Kidney (tissue), 22 donors: ENCODE data around the gene TEX29. TPM values are rescaled to one million over a fixed set of nuclear protein-coding genes. Genes with fewer than 3 reads are reported as not detected.

Experiments used
- DNase-seq, 5 donors: peaks; one replicate each; pipeline ENCODE4 v3.0.0-alpha.2; 2013 to 2020
- FAIRE-seq: peaks from 2 replicates; lab custom pipeline; 2012; peaks lifted over from hg19 to GRCh38; lab: Jason Lieb, UNC
- H3K27ac ChIP-seq, 2 donors: one replicate each; pipeline ENCODE4 v1.7.0; 2013; ENCODE audit warnings: low read depth in 2 of 2, low read length in 2 of 2, inconsistent platforms in 1 of 2
- H3K27me3 ChIP-seq: one replicate; pipeline ENCODE4 v1.7.1; 2013; ENCODE audit warnings: low read length, inconsistent platforms; ENCODE audit not compliant: control insufficient read depth, insufficient read depth
- H3K36me3 ChIP-seq, 3 donors: one replicate each; pipeline versions ENCODE4 v1.7.0 to v1.7.1; 2013; ENCODE audit warnings: low read length in 3 of 3, control low read depth in 1 of 3, inconsistent platforms in 1 of 3; ENCODE audit not compliant: insufficient read depth in 3 of 3, control insufficient read depth in 2 of 3
- H3K4me1 ChIP-seq, 3 donors: one replicate each; pipeline versions ENCODE4 v1.7.0 to v1.7.1; 2013; ENCODE audit warnings: low read length in 3 of 3, inconsistent platforms in 1 of 3, low read depth in 1 of 3; ENCODE audit not compliant: control insufficient read depth in 2 of 3, insufficient read depth in 2 of 3
- H3K4me3 ChIP-seq, 3 donors: one replicate each; pipeline versions ENCODE4 v1.7.0 to v1.8.1; 2013; ENCODE audit warnings: low read length in 3 of 3, control low read depth in 1 of 3, inconsistent platforms in 1 of 3
- H3K9ac ChIP-seq, 3 donors: one replicate each; pipeline versions ENCODE4 v1.7.0 to v1.7.1; 2013; ENCODE audit warnings: low read length in 3 of 3, control low read depth in 1 of 3, inconsistent platforms in 1 of 3
- H3K9me3 ChIP-seq, 3 donors: one replicate each; pipeline versions ENCODE4 v1.7.0 to v1.7.1; 2013; ENCODE audit warnings: low read length in 3 of 3, control low read depth in 1 of 3, inconsistent platforms in 1 of 3; ENCODE audit not compliant: control insufficient read depth in 2 of 3, insufficient read depth in 1 of 3
- intact Hi-C: fragments of 100-400 bp; cut with DNase I; formaldehyde crosslinking; loops from one replicate; pipeline ENCODE4 v1.11.1; 2022
- long read RNA-seq, 10 donors: library from polyadenylated mRNA in 1 of 10; unstranded in 1 of 10; transcript quantifications; one replicate each; pipeline ENCODE4 v2.0.0 and lab custom pipeline, GENCODE V29; 2021 to 2026
- polyA plus RNA-seq: library from polyadenylated mRNA; stranded (reverse); fragments of 350-450 nt; fragmentation: Illumina TruSeq; extraction: RNeasy Lipid Tissue Mini Kit (QIAGEN cat#74804); gene quantifications from one replicate; pipeline ENCODE4 v1.2.3, GENCODE V29; 2014; ENCODE audit warnings: low read depth, low replicate concordance; ENCODE audit not compliant: insufficient read depth
- total RNA-seq: library from RNA; stranded (reverse); fragmentation: NEBNext Ultra II Directional; extraction: Animal tissue kit (Norgen Biotek cat#: 25700); gene quantifications from one replicate; pipeline ENCODE4 v1.2.1, GENCODE V29; 2021
- TF ChIP-seq, protein P1 (sequence below): IDR thresholded peaks from 3 replicates; pipeline ENCODE4 v1.5.1; 2012; ENCODE audit warnings: mild to moderate bottlenecking, moderate library complexity, borderline replicate concordance; ENCODE audit not compliant: insufficient read depth; ENCODE audit errors: extremely low read depth
- donor health status: control.
- donor health status: control.
- donor health status: control.
- donor health status: control.
- donor health status: control.
- donor health status: DM: yes; HTN: yes; CAD: no.
- donor health status: Normal renal cell carcinoma (clear cell type).

TEX29 gene
- total RNA-seq (not detected), polyA plus RNA-seq (not detected)
- long read RNA-seq, donor 1: 0 reads
- long read RNA-seq, donor 2: 0 reads
- long read RNA-seq, donor 3: 0 reads
- long read RNA-seq, donor 4: 0 reads
- long read RNA-seq, donor 5: 0 reads
- long read RNA-seq, donor 6: 0 reads
- long read RNA-seq, donor 7, partial matches to known transcripts: 0 of 1 reads
- long read RNA-seq, donor 7, other reads (novel, unspliced or antisense): 1 of 1 reads
- long read RNA-seq, donor 8: 0 reads
- long read RNA-seq, donor 9: 0 reads
- long read RNA-seq, donor 10: 0 reads

DNA sequence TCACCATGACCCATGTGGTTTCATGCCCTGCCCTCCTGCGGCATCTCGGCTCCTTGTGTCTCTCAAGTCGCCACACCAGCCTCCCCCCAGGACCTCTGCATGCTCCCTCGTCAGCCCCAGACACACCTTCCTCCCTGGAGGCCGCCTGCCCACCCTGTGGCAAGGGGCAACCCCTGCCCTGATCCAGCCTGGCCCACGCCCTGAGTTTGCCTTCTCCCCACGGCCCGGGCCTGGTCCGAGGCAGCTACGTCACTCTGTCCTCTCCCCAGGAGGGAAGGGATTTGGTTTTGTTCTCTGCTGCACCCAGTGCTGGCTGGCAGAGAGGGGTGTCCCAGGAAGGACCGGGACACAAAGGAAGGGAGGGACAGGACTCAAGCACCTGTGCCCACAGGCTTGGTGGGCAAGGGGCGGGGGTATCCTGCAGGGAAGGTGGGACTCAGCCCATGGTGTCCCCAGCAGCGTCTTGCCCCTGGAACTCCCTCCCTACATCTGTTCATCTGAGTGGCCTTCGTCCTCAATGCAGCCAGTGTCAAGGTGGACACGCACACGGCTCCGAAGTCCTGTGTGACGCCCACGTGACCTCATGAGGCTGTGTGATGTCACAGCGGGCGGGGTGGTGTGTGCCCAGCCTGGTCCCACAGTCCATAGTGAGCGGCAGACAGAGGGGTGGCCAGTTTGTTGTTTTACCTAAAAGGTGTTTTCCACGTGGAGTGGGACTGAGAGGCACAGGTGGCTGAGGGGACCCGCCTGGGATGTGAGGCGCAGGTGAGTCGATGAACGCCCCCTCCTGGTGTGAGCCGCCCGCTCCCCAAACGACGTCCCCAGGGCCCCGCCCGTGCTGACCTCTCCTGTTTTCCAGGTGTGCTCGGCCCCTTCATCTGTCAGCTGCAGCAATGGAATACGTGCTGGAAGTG, at the start of gene TEX29:
TSS of gene TEX29 (plus strand) at position 645 of the 914 bp plus-strand sequence. CDS start at position 894, 249 bp downstream.
- Histone ChIP-seq H3K27ac (no peak within 1 kb of the TSS), H3K4me3 (no peak within 1 kb of the TSS), H3K27me3 (no peaks in the 10 kb centered on the region), H3K36me3 (no peaks in the 10 kb centered on the region), H3K9ac (no peak within 1 kb of the TSS), H3K9me3 (no peaks in the 10 kb centered on the region), H3K4me1 (no peaks in the 10 kb centered on the region)
- DNase-seq: peak in 1 of 5 donors; percentile 74
- TF ChIP-seq, protein P1, sequence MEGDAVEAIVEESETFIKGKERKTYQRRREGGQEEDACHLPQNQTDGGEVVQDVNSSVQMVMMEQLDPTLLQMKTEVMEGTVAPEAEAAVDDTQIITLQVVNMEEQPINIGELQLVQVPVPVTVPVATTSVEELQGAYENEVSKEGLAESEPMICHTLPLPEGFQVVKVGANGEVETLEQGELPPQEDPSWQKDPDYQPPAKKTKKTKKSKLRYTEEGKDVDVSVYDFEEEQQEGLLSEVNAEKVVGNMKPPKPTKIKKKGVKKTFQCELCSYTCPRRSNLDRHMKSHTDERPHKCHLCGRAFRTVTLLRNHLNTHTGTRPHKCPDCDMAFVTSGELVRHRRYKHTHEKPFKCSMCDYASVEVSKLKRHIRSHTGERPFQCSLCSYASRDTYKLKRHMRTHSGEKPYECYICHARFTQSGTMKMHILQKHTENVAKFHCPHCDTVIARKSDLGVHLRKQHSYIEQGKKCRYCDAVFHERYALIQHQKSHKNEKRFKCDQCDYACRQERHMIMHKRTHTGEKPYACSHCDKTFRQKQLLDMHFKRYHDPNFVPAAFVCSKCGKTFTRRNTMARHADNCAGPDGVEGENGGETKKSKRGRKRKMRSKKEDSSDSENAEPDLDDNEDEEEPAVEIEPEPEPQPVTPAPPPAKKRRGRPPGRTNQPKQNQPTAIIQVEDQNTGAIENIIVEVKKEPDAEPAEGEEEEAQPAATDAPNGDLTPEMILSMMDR: no peak
- FAIRE-seq: no peak
- intact Hi-C loops: no loop called here

DNA sequence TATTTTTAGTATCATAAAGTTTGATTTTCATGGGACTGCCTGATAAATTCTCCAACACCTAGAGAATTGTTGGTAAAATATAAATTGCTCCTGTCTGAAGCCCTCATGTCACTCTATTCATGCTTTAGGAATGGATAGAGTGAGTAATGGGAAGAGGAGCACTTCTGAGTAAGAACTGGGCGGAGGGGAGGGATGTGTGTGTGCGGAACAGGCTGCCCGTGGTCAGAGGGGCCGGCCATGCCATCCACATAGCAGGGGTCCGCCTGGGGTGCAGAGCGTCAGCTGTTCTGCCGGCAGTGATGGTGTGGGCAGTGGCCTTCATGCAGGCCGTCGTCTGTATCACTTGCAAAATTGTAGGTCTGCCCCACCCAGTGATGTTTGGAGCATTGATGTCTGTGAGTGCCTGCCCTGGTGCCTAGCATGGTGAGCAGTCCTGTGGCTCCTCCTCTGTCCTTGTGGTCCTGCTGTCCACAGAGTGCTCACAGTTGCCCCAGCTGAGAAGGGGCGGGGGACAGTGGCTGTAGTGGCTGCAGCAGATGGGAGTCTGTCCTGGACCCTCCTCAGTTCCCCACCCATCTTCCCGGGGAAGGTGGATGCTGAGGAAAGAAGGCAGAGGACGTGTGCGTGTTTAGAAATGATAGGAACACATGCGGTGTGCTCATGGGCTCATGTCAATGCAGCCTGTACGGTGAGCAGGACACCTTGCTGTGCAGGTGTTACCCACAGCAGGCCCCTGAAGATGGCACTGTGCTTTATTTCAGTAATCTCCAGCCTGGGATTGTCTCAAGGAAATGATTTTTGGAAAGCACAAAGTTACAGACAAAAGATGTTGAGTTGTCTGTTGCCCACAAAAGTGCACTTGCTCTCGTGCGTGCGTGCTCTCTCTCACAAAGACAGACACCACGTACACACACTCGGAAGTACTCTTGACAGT, 49.4 kb upstream of the TEX29 start:
- H3K4me3 ChIP-seq: no peak overlapping the region
- no peak overlapping the region for H3K9ac ChIP-seq
- intact Hi-C loops: no loop called here
- no peaks in the 10 kb centered on the region for H3K4me1 ChIP-seq
- DNase-seq (no peak), FAIRE-seq (no peak)
- TF ChIP-seq, protein P1: no peak
- no peaks in the 10 kb centered on the region for H3K27me3 ChIP-seq
- H3K9me3 ChIP-seq: no peaks in the 10 kb centered on the region
- H3K27ac ChIP-seq: no peak overlapping the region
- peaks cover 2 to 54% (median 27%) of the 10 kb centered on the region in 3 donors for H3K36me3 ChIP-seq

DNA sequence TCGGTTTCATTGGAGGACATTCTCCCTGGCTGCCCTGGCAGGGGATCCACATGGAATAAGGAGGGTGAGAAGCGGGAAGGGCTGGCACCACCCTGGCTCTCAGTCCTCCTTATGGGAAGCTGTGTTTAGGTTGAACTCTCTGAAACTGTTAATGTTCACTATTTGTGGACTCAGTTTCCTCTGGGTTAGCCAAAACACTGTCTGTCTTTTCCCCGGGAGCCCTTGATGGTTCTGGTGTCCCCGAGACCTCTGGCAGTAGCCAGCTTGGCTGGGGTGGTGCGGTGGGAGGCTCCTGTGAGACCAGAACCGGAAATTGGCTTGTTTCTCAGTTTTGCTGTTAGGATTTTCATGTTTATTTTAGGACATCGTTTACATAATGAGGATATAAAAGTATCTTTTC, 48.3 kb upstream of the TEX29 start:
- intact Hi-C loops: no loop called here
- H3K36me3 ChIP-seq: peaks cover 2 to 53% (median 27%) of the 10 kb centered on the region in 3 donors
- H3K27ac ChIP-seq: peak overlapping the region in 1 of 2 donors; percentile 36
- no peaks in the 10 kb centered on the region for H3K9me3 ChIP-seq
- H3K4me1 ChIP-seq: no peaks in the 10 kb centered on the region
- TF ChIP-seq, protein P1: no peak
- H3K27me3 ChIP-seq: no peaks in the 10 kb centered on the region
- FAIRE-seq (no peak), DNase-seq (no peak)
- no peak overlapping the region for H3K9ac ChIP-seq
- no peak overlapping the region for H3K4me3 ChIP-seq
